H7 (cell line): Measurements from ENCODE around the gene SAA2. TPM values are rescaled to one million over a fixed set of nuclear protein-coding genes. Genes with fewer than 3 reads are reported as not detected.
A peak's percentile ranks its signal among the peaks of the same experiment; 100 is the strongest.
"Not testable (repeated sequence)": the region's sequence is repeated elsewhere in the genome, so short reads cannot be mapped to it uniquely, and the experiment has no call there.

Experiments used
- DNase-seq: peaks from one replicate; pipeline ENCODE4 v3.0.0; 2012
- H3K27me3 ChIP-seq: 2 replicates; pipeline ENCODE4 v1.6.0; 2011; ENCODE audit warnings: mild to moderate bottlenecking, low read length; ENCODE audit not compliant: control insufficient read depth, insufficient read depth
- H3K36me3 ChIP-seq: replicated peaks from 2 replicates; pipeline ENCODE4 v1.5.1; 2011; ENCODE audit warnings: low read length; ENCODE audit not compliant: control insufficient read depth, insufficient read depth
- H3K4me3 ChIP-seq: 2 replicates; pipeline ENCODE4 v1.5.1; 2011; ENCODE audit warnings: low read depth, mild to moderate bottlenecking, control low read depth, low read length, moderate library complexity; ENCODE audit not compliant: insufficient read depth
- total RNA-seq: library from RNA; depleted of rRNA; stranded (reverse); fragments of >200 nt; shearing (Covaris generic); gene quantifications from 2 replicates; pipeline ENCODE4 v1.2.3, GENCODE V29; 2014; rRNA removed

Gene SAA2
- total RNA-seq, result not detected in 2 replicates

DNA sequence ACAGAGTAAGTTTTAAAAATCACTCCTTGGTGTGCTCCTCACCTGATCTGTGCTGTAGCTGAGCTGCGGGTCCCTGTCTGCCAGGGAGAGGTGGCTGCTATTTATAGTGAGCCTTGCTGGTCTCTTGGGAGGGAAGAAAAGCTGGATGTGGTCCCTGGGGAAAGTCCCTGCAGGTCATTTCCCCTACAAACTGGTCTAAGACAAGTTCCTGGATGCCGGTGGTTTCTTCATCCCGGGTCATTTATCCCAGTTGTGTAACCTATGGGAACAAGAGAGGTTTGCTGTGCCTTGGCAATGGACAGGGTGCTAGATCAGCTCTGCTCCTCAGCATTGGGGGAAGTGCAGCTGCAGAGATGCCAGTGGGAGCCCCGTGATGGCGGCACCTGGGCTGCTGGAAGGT lies at the start of gene SAA2:
TSS of gene SAA2 (minus strand) at position 108 of the 400 bp plus-strand sequence. CDS start 657 bp downstream, outside the sequence.
- H3K4me3 ChIP-seq, result no peak within 1 kb of the TSS
- DNase-seq, result no peak
- no peaks in the 10 kb centered on the region for H3K36me3 ChIP-seq
- no peaks in the 10 kb centered on the region for H3K27me3 ChIP-seq

GRCh38 chr11:18295316-18295715 lies 46.8 kb upstream of the SAA2 start:
- DNase-seq, result no peak
- peaks cover 20% of the 10 kb centered on the region for H3K36me3 ChIP-seq
- no peak overlapping the region for H3K4me3 ChIP-seq
- no peaks in the 10 kb centered on the region for H3K27me3 ChIP-seq

DNA sequence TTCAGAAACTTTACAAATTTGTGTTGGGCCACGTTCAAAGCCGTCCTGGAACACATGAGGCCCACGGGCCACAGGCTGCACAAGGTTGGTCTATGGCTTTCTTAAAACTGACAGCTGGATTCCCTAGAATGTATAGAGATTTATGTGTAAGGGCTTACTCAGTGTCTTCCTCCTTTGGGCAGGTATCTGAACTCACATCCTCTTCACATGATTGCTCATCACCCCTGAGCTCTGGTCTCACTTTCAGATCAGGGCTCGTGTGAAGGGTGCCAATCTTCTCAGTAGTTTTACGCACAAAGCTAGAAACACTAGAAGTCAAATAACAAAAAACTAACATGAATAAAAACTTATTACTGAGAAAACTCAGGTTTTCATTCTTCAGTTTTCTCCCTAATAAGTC lies 46.4 kb upstream of the SAA2 start:
- DNase-seq, result no peak
- Histone ChIP-seq H3K4me3 (no peak overlapping the region), H3K36me3 (peaks cover 20% of the 10 kb centered on the region), H3K27me3 (no peaks in the 10 kb centered on the region)

GRCh38 chr11:18288911-18289310 lies 40.4 kb upstream of the SAA2 start:
- Histone ChIP-seq H3K36me3 (peaks cover 19% of the 10 kb centered on the region), H3K4me3 (no peak overlapping the region), H3K27me3 (no peaks in the 10 kb centered on the region)
- no peak for DNase-seq

GRCh38 chr11:18285841-18286240 lies 37.4 kb upstream of the SAA2 start:
- no peak for DNase-seq
- Histone ChIP-seq H3K36me3 (peaks cover 22% of the 10 kb centered on the region), H3K4me3 (no peak overlapping the region), H3K27me3 (no peaks in the 10 kb centered on the region)

- H3K36me3 ChIP-seq, result peaks cover 21% of the 10 kb centered on the region
- H3K4me3 ChIP-seq, result no peak overlapping the region
- DNase-seq, result no peak
- H3K27me3 ChIP-seq, result no peaks in the 10 kb centered on the region
Measured at GRCh38 chr11:18282626-18283025, 34.2 kb upstream of the SAA2 start.

DNA sequence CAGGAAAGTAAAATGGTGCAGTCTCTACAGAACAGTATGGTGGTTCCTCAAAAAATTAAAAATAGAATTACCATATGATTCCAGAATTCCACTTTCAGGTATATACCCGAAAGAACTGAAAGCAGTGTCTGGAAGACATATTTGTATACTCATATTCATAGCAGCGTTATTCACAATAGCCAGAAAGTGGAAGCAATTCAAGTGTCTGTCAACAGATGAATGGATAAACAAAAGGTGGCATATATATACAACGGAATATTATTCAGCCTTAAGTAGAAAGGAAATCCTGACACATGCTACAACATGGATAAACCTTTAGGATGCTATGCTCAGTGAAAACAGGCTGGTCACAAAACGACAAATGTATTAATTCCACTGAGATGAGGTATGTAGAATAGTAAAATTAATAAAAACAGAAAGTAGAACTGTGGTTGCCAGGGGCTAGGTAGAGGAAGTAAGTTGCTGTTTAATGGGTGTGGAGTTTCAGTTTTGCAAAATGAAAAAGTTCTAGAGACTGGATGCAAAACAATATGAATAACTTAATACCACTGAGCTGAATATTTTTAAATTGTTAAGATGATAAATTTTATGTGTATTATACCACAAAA lies 32.1 kb upstream of the SAA2 start:
- H3K4me3 ChIP-seq, result no peak overlapping the region
- no peaks in the 10 kb centered on the region for H3K27me3 ChIP-seq
- DNase-seq, result no peak
- peaks cover 11% of the 10 kb centered on the region for H3K36me3 ChIP-seq

DNA sequence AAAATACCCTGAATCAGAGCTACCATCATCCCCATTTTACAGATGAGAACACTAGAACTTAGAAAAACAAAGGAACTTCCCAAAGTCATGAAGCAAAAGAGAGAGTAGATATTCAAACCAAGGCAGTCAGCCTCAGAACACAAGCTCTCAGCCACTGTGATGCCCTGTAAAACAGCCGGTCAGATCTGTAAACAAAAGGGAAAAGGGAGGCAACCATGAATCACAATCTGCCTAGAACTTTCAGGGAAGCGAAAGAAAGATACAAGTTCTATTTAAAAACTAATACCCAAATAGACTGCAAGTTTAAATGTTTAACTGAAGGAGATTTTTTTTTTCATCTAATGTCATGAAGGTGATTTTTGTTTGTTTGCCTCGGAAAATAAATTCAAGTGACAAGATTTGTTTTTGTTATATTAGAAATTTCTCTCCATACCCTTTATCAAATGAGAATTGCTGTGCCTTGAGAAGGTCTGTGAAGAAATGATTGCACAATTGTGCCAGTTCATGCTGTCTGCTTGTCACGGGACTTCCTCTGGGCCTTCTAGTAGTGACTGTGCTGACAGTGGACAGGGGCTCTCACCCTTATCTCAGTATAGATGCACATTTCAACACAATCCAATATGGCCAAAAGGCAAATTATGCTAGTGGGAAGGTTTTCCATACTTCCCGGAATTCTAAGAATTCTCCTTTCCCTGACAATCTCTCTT lies 29.2 kb upstream of the SAA2 start:
- DNase-seq, result no peak
- no peaks in the 10 kb centered on the region for H3K27me3 ChIP-seq
- peaks cover 6% of the 10 kb centered on the region for H3K36me3 ChIP-seq
- no peak overlapping the region for H3K4me3 ChIP-seq

GRCh38 chr11:18271206-18271605 lies 22.7 kb upstream of the SAA2 start:
- no peak for DNase-seq
- Histone ChIP-seq H3K4me3 (no peak overlapping the region), H3K36me3 (no peaks in the 10 kb centered on the region), H3K27me3 (no peaks in the 10 kb centered on the region)

GRCh38 chr11:18270102-18270501 lies 21.6 kb upstream of the SAA2 start:
- Histone ChIP-seq H3K27me3 (no peaks in the 10 kb centered on the region), H3K4me3 (no peak overlapping the region), H3K36me3 (no peaks in the 10 kb centered on the region)
- DNase-seq, result peak; percentile 32

DNA sequence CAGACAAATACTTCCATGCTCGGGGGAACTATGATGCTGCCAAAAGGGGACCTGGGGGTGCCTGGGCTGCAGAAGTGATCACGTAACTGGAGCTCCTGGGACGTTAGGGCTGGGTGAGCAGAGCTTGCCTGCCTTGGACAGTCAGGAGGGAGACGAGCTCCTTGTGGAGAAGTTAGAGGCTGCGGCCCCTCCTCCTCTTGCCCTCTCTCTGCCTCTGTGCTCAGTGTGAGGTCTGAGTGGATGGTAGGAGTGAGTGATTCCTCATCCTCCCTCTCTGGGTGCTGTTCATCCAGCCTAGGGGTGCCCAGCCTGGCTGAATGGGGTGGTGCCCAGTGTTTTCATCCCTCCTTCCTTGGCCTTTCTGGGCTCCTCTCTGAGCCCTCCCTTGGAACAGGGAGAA lies 20.8 kb upstream of the SAA2 start:
- not testable (repeated sequence) for H3K4me3 ChIP-seq

GRCh38 chr11:18267335-18268133 lies 19.1 kb upstream of the SAA2 start:
- H3K27me3 ChIP-seq, H3K36me3 ChIP-seq, DNase-seq, H3K4me3 ChIP-seq: not testable (repeated sequence)

More for the DNA sequence above, 20.8 kb upstream of the SAA2 start:
- not testable (repeated sequence) for DNase-seq, H3K36me3 ChIP-seq, H3K27me3 ChIP-seq

GRCh38 chr11:18265949-18266348 lies 17.5 kb upstream of the SAA2 start, which contains the start of gene SAA1:
Gene SAA1 (plus strand): TSS chr11:18266264. CDS start chr11:18266888, 624 bp downstream.
- no peaks in the 10 kb centered on the region for H3K36me3 ChIP-seq
- no peak for DNase-seq
- no peaks in the 10 kb centered on the region for H3K27me3 ChIP-seq
- H3K4me3 ChIP-seq, result no peak within 1 kb of the TSS

DNA sequence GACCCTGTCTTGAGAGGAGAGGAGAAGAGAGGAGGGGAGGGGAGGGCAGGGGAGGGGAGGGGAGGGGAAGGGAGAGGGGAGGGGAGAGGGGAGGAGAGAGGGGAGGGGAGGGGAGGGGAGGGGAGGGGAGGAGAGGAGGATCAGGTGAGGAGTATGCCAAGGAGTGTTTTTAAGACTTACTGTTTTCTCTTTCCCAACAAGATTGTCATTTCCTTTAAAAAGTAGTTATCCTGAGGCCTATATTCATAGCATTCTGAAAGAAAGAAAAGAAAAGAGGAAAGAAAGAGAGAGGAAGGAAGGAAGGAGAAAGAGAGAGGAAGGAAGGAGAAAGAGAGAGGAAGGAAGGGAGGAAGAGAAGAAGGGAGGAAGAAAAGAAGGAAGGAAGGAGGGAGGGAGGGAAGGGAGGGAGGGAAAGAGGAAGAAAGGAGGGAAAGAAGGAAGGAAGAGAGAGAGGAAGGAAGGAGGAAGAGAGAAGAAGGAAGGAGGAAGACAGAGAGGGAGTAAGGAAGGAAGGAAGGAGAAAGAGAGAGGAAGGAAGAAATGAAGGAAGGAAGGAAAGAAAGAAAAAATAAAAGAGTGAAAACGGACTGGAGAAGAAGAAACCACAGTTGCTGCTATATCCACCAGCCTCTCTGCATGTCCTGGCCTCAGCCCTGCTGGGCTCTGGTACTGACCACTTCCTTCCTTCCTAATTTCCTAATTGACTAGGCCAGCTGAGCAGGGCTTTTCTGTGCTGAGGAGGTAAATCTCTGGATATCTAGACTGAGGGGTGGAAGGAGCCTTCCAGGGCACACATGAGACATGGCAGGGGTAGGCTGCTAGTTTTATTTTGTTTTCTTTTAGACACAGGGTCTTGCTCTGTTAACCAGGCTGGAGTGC lies 16.4 kb upstream of the SAA2 start:
- Histone ChIP-seq H3K36me3 (no peaks in the 10 kb centered on the region), H3K4me3 (no peak overlapping the region), H3K27me3 (no peaks in the 10 kb centered on the region)
- DNase-seq, result no peak
